Naive thymus-derived CD4-positive, alpha-beta T cell (primary cell): ENCODE results near the gene TMC1. TPM values are rescaled to one million over a fixed set of nuclear protein-coding genes. Genes with fewer than 3 reads are reported as not detected.

Source experiments
- ATAC-seq: fragments of 150-1000 bp; cut with Tn5 transposase; 2 replicates; pipeline ENCODE4 v1.10.0; 2021; ENCODE audit warnings: mild to moderate bottlenecking, moderate library complexity
- CTCF ChIA-PET: fragments of 350-600 bp; sonication (Branson Sonifier 250); formaldehyde crosslinking; loops from one replicate; lab custom pipeline; 2021; ENCODE audit warnings: antibody characterized with exemption; lab: Charles Lee
- POLR2A ChIA-PET: fragments of 350-600 bp; sonication (Branson Sonifier 250); formaldehyde crosslinking; loops from one replicate; lab custom pipeline; 2021; ENCODE audit warnings: antibody characterized with exemption, inconsistent platforms; lab: Charles Lee
- DNase-seq, 9 donors: peaks; one replicate each; pipeline versions ENCODE4 v3.0.0 to v3.0.0-alpha.2; 2020 to 2022; ENCODE audit warnings: mixed read lengths in 1 of 9
- H3K27ac ChIP-seq: one replicate; pipeline ENCODE4 v1.7.0; 2013; ENCODE audit warnings: mild to moderate bottlenecking, low read depth, low read length, moderate library complexity
- H3K27me3 ChIP-seq, 2 donors: one replicate each; pipeline ENCODE4 v1.7.0; 2013; ENCODE audit warnings: low read length in 2 of 2, mild to moderate bottlenecking in 2 of 2, moderate library complexity in 2 of 2; ENCODE audit not compliant: control insufficient read depth in 2 of 2, insufficient read depth in 2 of 2
- H3K36me3 ChIP-seq, 3 experiments: 1 replicate in 2 of 3; 2 replicates in 1 of 3; pipeline ENCODE4 v1.7.0; 2013; ENCODE audit warnings: low read length in 3 of 3, mild to moderate bottlenecking in 3 of 3, moderate library complexity in 1 of 3; ENCODE audit not compliant: insufficient read depth in 3 of 3, control insufficient read depth in 2 of 3
- H3K4me1 ChIP-seq, 2 donors: one replicate each; pipeline ENCODE4 v1.7.0; 2013; ENCODE audit warnings: low read length in 2 of 2, mild to moderate bottlenecking in 2 of 2, moderate library complexity in 1 of 2; ENCODE audit not compliant: control insufficient read depth in 2 of 2, insufficient read depth in 2 of 2
- H3K4me3 ChIP-seq: 2 replicates; pipeline ENCODE4 v1.7.0; 2013; ENCODE audit warnings: mild to moderate bottlenecking, low read length
- H3K9me3 ChIP-seq, 3 experiments: 1 replicate in 2 of 3; 2 replicates in 1 of 3; pipeline ENCODE4 v1.7.0; 2013; ENCODE audit warnings: low read length in 3 of 3; ENCODE audit not compliant: control insufficient read depth in 2 of 3
- H3K27ac Mint-ChIP-seq, 9 donors: one replicate each; pipeline ENCODE4 v1.8.0; 2020 to 2022; ENCODE audit warnings: mixed read lengths in 9 of 9, mild to moderate bottlenecking in 8 of 9, moderate library complexity in 5 of 9, inconsistent platforms in 2 of 9
- H3K27me3 Mint-ChIP-seq, 5 donors: one replicate each; pipeline ENCODE4 v1.8.0; 2021 to 2022; ENCODE audit warnings: mixed read lengths in 5 of 5, mild to moderate bottlenecking in 1 of 5
- H3K36me3 Mint-ChIP-seq, 5 donors: one replicate each; pipeline ENCODE4 v1.8.0; 2020 to 2022; ENCODE audit warnings: mixed read lengths in 5 of 5, mild to moderate bottlenecking in 3 of 5, inconsistent platforms in 1 of 5
- H3K4me1 Mint-ChIP-seq, 7 donors: one replicate each; pipeline ENCODE4 v1.8.0; 2020 to 2022; ENCODE audit warnings: mixed read lengths in 7 of 7, mild to moderate bottlenecking in 3 of 7, inconsistent platforms in 1 of 7
- H3K4me3 Mint-ChIP-seq, 10 donors: one replicate each; pipeline ENCODE4 v1.8.0; 2020 to 2022; ENCODE audit warnings: mild to moderate bottlenecking in 10 of 10, mixed read lengths in 10 of 10, moderate library complexity in 6 of 10, inconsistent platforms in 2 of 10
- H3K9me3 Mint-ChIP-seq, 11 donors: one replicate each; pipeline ENCODE4 v1.8.0; 2020 to 2022; ENCODE audit warnings: mixed read lengths in 11 of 11, mild to moderate bottlenecking in 4 of 11, inconsistent platforms in 1 of 11, moderate library complexity in 1 of 11
- intact Hi-C, 2 donors: fragments of 100-400 bp; cut with micrococcal nuclease; formaldehyde crosslinking; loops; one replicate each; pipeline ENCODE4 v1.15.1; 2023
- polyA plus RNA-seq, 2 donors: library from polyadenylated mRNA; unstranded; fragments of 300-500 nt; fragmentation: Illumina TruSeq; gene quantifications; one replicate each; pipeline ENCODE4 v1.2.3, GENCODE V29; 2021
- total RNA-seq, 6 experiments: library from RNA in 5 of 6; stranded (reverse) in 5 of 6; gene quantifications; 1 replicate in 5 of 6; 2 replicates in 1 of 6; pipeline ENCODE4 v1.2.3 and lab custom pipeline; 2021 to 2026

Gene TMC1
- total and polyA plus RNA-seq, 7 experiments from 2014 or later: not detected

GRCh38 chr9:72809586-72809985, 288.2 kb downstream of the TMC1 start:
- Histone ChIP-seq H3K36me3 (no peaks in the 10 kb centered on the region), H3K4me1 (no peaks in the 10 kb centered on the region), H3K27ac (no peak overlapping the region), H3K9me3 (no peaks in the 10 kb centered on the region), H3K27me3 (no peaks in the 10 kb centered on the region), H3K4me3 (no peak overlapping the region)
- ATAC-seq: no peak
- no peaks in the 10 kb centered on the region for H3K36me3 Mint-ChIP-seq
- ChIA-PET CTCF (no interaction called here), POLR2A (no interaction called here)
- no peaks in the 10 kb centered on the region for H3K4me1 Mint-ChIP-seq
- no peak overlapping the region for H3K27ac Mint-ChIP-seq
- no peak for DNase-seq
- intact Hi-C loops: no loop called here
- peaks cover 0 to 8% (median 0%) of the 10 kb centered on the region in 5 donors for H3K27me3 Mint-ChIP-seq
- no peak overlapping the region for H3K4me3 Mint-ChIP-seq
- peaks cover 0 to 8% (median 1%) of the 10 kb centered on the region in 11 donors for H3K9me3 Mint-ChIP-seq

- peaks cover 0 to 4% (median 0%) of the 10 kb centered on the region in 11 donors for H3K9me3 Mint-ChIP-seq
- no peak overlapping the region for H3K27ac Mint-ChIP-seq
- Histone ChIP-seq H3K36me3 (no peaks in the 10 kb centered on the region), H3K27me3 (no peaks in the 10 kb centered on the region), H3K9me3 (no peaks in the 10 kb centered on the region), H3K27ac (no peak overlapping the region), H3K4me3 (no peak overlapping the region), H3K4me1 (no peaks in the 10 kb centered on the region)
- POLR2A ChIA-PET: no interaction called here
- ATAC-seq (no peak), DNase-seq (no peak)
- no peak overlapping the region for H3K4me3 Mint-ChIP-seq
- CTCF ChIA-PET: interaction anchor here (1.9 kb wide), 1 partner anchor 10 kb away, joined by 6 read pairs; no protein-coding TSS in a partner anchor
- H3K27me3 Mint-ChIP-seq: peaks cover 0 to 14% (median 1%) of the 10 kb centered on the region in 5 donors
- intact Hi-C loops: no loop called here
- H3K4me1 Mint-ChIP-seq: no peaks in the 10 kb centered on the region
- H3K36me3 Mint-ChIP-seq: no peaks in the 10 kb centered on the region
Measured at GRCh38 chr9:72812559-72813111, 291.2 kb downstream of the TMC1 start.

GRCh38 chr9:72813544-72813943, 292.1 kb downstream of the TMC1 start:
- POLR2A ChIA-PET: no interaction called here
- H3K27me3 ChIP-seq: no peaks in the 10 kb centered on the region
- no peak overlapping the region for H3K4me3 ChIP-seq
- Mint-ChIP-seq H3K4me3 (no peak overlapping the region), H3K4me1 (no peaks in the 10 kb centered on the region), H3K36me3 (no peaks in the 10 kb centered on the region), H3K27ac (no peak overlapping the region), H3K27me3 (peaks cover 0 to 18% (median 5%) of the 10 kb centered on the region in 5 donors), H3K9me3 (peaks cover 0 to 4% (median 0%) of the 10 kb centered on the region in 11 donors)
- H3K9me3 ChIP-seq: no peaks in the 10 kb centered on the region
- CTCF ChIA-PET: interaction anchor here (1.9 kb wide), 1 partner anchor 9 kb away, joined by 6 read pairs; no protein-coding TSS in a partner anchor
- intact Hi-C loops: no loop called here
- no peak for DNase-seq
- H3K27ac ChIP-seq: no peak overlapping the region
- no peak for ATAC-seq
- no peaks in the 10 kb centered on the region for H3K36me3 ChIP-seq
- H3K4me1 ChIP-seq: no peaks in the 10 kb centered on the region

GRCh38 chr9:72814083-72814597, 292.7 kb downstream of the TMC1 start:
- H3K27ac Mint-ChIP-seq: no peak overlapping the region
- no peaks in the 10 kb centered on the region for H3K4me1 Mint-ChIP-seq
- DNase-seq (no peak), ATAC-seq (no peak)
- Histone ChIP-seq H3K27ac (no peak overlapping the region), H3K9me3 (no peaks in the 10 kb centered on the region), H3K4me1 (no peaks in the 10 kb centered on the region), H3K36me3 (no peaks in the 10 kb centered on the region), H3K27me3 (no peaks in the 10 kb centered on the region), H3K4me3 (no peak overlapping the region)
- CTCF ChIA-PET: interaction anchor here (1.9 kb wide), 1 partner anchor 9 kb away, joined by 6 read pairs; no protein-coding TSS in a partner anchor
- intact Hi-C loops: no loop called here
- POLR2A ChIA-PET: no interaction called here
- peaks cover 0 to 19% (median 7%) of the 10 kb centered on the region in 5 donors for H3K27me3 Mint-ChIP-seq
- no peaks in the 10 kb centered on the region for H3K36me3 Mint-ChIP-seq
- no peak overlapping the region for H3K4me3 Mint-ChIP-seq
- peaks cover 0 to 4% (median 0%) of the 10 kb centered on the region in 11 donors for H3K9me3 Mint-ChIP-seq

- H3K27me3 Mint-ChIP-seq: peaks cover 4 to 26% (median 8%) of the 10 kb centered on the region in 5 donors
Measured at GRCh38 chr9:72816666-72817065, 295.3 kb downstream of the TMC1 start.

GRCh38 chr9:72817413-72817812, 296.0 kb downstream of the TMC1 start:
- Histone ChIP-seq H3K27me3 (no peaks in the 10 kb centered on the region), H3K9me3 (no peaks in the 10 kb centered on the region), H3K27ac (no peak overlapping the region), H3K36me3 (no peaks in the 10 kb centered on the region), H3K4me1 (no peaks in the 10 kb centered on the region), H3K4me3 (no peak overlapping the region)
- Mint-ChIP-seq H3K36me3 (no peaks in the 10 kb centered on the region), H3K9me3 (peaks cover 0 to 4% (median 0%) of the 10 kb centered on the region in 11 donors), H3K27ac (no peak overlapping the region), H3K4me1 (peaks cover 0 to 1% (median 0%) of the 10 kb centered on the region in 7 donors), H3K4me3 (no peak overlapping the region), H3K27me3 (peaks cover 4 to 26% (median 8%) of the 10 kb centered on the region in 5 donors)
- intact Hi-C loops: no loop called here
- POLR2A ChIA-PET: no interaction called here
- CTCF ChIA-PET: no interaction called here
- DNase-seq: no peak
- ATAC-seq: no peak

More at GRCh38 chr9:72816666-72817065, 295.3 kb downstream of the TMC1 start:
- Mint-ChIP-seq H3K27ac (no peak overlapping the region), H3K36me3 (no peaks in the 10 kb centered on the region), H3K4me1 (no peaks in the 10 kb centered on the region), H3K9me3 (peaks cover 0 to 4% (median 0%) of the 10 kb centered on the region in 11 donors), H3K4me3 (no peak overlapping the region)
- POLR2A ChIA-PET: no interaction called here
- Histone ChIP-seq H3K9me3 (no peaks in the 10 kb centered on the region), H3K27me3 (no peaks in the 10 kb centered on the region), H3K4me3 (no peak overlapping the region), H3K27ac (no peak overlapping the region), H3K36me3 (no peaks in the 10 kb centered on the region), H3K4me1 (no peaks in the 10 kb centered on the region)
- ATAC-seq: no peak
- intact Hi-C loops: no loop called here
- CTCF ChIA-PET: no interaction called here
- no peak for DNase-seq

GRCh38 chr9:72818385-72818784, 297.0 kb downstream of the TMC1 start:
- H3K27ac Mint-ChIP-seq: no peak overlapping the region
- no peak overlapping the region for H3K4me3 ChIP-seq
- H3K9me3 ChIP-seq: no peaks in the 10 kb centered on the region
- H3K4me1 Mint-ChIP-seq: peaks cover 0 to 1% (median 0%) of the 10 kb centered on the region in 7 donors
- no peak overlapping the region for H3K4me3 Mint-ChIP-seq
- ChIA-PET CTCF (no interaction called here), POLR2A (no interaction called here)
- H3K27ac ChIP-seq: no peak overlapping the region
- H3K36me3 ChIP-seq: no peaks in the 10 kb centered on the region
- H3K4me1 ChIP-seq: no peaks in the 10 kb centered on the region
- DNase-seq (no peak), ATAC-seq (no peak)
- H3K36me3 Mint-ChIP-seq: no peaks in the 10 kb centered on the region
- peaks cover 5 to 22% (median 9%) of the 10 kb centered on the region in 5 donors for H3K27me3 Mint-ChIP-seq
- H3K27me3 ChIP-seq: no peaks in the 10 kb centered on the region
- H3K9me3 Mint-ChIP-seq: peaks cover 0 to 4% (median 0%) of the 10 kb centered on the region in 11 donors
- intact Hi-C loops: no loop called here
